CD8-positive, alpha-beta memory T cell (primary cell): Measurements from ENCODE around the gene TRIP4. TPM values are rescaled to one million over a fixed set of nuclear protein-coding genes. Genes with fewer than 3 reads are reported as not detected.
"Not testable (repeated sequence)": the region's sequence is repeated elsewhere in the genome, so short reads cannot be mapped to it uniquely, and the experiment has no call there.

Source experiments
- CTCF ChIA-PET: fragments of 350-600 bp; sonication (Branson Sonifier 250); formaldehyde crosslinking; loops from one replicate; lab custom pipeline; 2021; ENCODE audit warnings: antibody characterized with exemption; lab: Charles Lee
- POLR2A ChIA-PET: fragments of 350-600 bp; sonication (Branson Sonifier 250); formaldehyde crosslinking; loops from one replicate; lab custom pipeline; 2021; ENCODE audit warnings: antibody characterized with exemption; lab: Charles Lee
- DNase-seq, 5 donors: peaks; one replicate each; pipeline versions ENCODE4 v3.0.0 to v3.0.0-alpha.2; 2020 to 2022; ENCODE audit warnings: mixed read lengths in 1 of 5
- H3K27ac ChIP-seq: one replicate; pipeline ENCODE4 v1.7.0; 2013; ENCODE audit warnings: low read depth, mild to moderate bottlenecking, low read length, moderate library complexity
- H3K27me3 ChIP-seq: 2 replicates; pipeline ENCODE4 v1.7.0; 2013; ENCODE audit warnings: low read length, mild to moderate bottlenecking; ENCODE audit not compliant: insufficient read depth, poor library complexity, severe bottlenecking
- H3K36me3 ChIP-seq: 2 replicates; pipeline ENCODE4 v1.7.0; 2013; ENCODE audit warnings: mild to moderate bottlenecking, low read length, moderate library complexity; ENCODE audit not compliant: insufficient read depth
- H3K4me1 ChIP-seq: 2 replicates; pipeline ENCODE4 v1.7.0; 2013; ENCODE audit warnings: mild to moderate bottlenecking, low read length, moderate library complexity; ENCODE audit not compliant: insufficient read depth
- H3K4me3 ChIP-seq: 2 replicates; pipeline ENCODE4 v1.7.0; 2013; ENCODE audit warnings: mild to moderate bottlenecking, low read length
- H3K9me3 ChIP-seq: 2 replicates; pipeline ENCODE4 v1.7.0; 2013; ENCODE audit warnings: mild to moderate bottlenecking, low read length
- H3K27ac Mint-ChIP-seq, 8 donors: one replicate each; pipeline ENCODE4 v1.8.0; 2020 to 2021; ENCODE audit warnings: mixed read lengths in 8 of 8, mild to moderate bottlenecking in 6 of 8, inconsistent platforms in 3 of 8, moderate library complexity in 3 of 8
- H3K27me3 Mint-ChIP-seq, 2 donors: one replicate each; pipeline ENCODE4 v1.8.0; 2020 to 2021; ENCODE audit warnings: mixed read lengths in 2 of 2, mild to moderate bottlenecking in 1 of 2, moderate library complexity in 1 of 2
- H3K36me3 Mint-ChIP-seq, 3 donors: one replicate each; pipeline ENCODE4 v1.8.0; 2020 to 2021; ENCODE audit warnings: mixed read lengths in 3 of 3, inconsistent platforms in 1 of 3, mild to moderate bottlenecking in 1 of 3
- H3K4me1 Mint-ChIP-seq, 3 donors: one replicate each; pipeline ENCODE4 v1.8.0; 2020 to 2021; ENCODE audit warnings: mixed read lengths in 3 of 3, inconsistent platforms in 1 of 3, mild to moderate bottlenecking in 1 of 3
- H3K4me3 Mint-ChIP-seq, 7 donors: one replicate each; pipeline ENCODE4 v1.8.0; 2020 to 2021; ENCODE audit warnings: mixed read lengths in 7 of 7, mild to moderate bottlenecking in 6 of 7, moderate library complexity in 4 of 7, inconsistent platforms in 2 of 7
- H3K9me3 Mint-ChIP-seq, 5 donors: one replicate each; pipeline ENCODE4 v1.8.0; 2020 to 2022; ENCODE audit warnings: mixed read lengths in 5 of 5, mild to moderate bottlenecking in 3 of 5, moderate library complexity in 2 of 5, inconsistent platforms in 1 of 5
- polyA plus RNA-seq: library from polyadenylated mRNA; unstranded; fragments of 300-500 nt; fragmentation: Illumina TruSeq; gene quantifications from one replicate; pipeline ENCODE4 v1.2.3, GENCODE V29; 2021
- total RNA-seq, 2 experiments: library from RNA; stranded (reverse); gene quantifications; one replicate each; pipeline ENCODE4 v1.2.3, GENCODE V29; 2021

TRIP4 gene
- total and polyA plus RNA-seq, 3 experiments from 2014 or later, result 25.1 to 31.9 (median 26.2) TPM

DNA sequence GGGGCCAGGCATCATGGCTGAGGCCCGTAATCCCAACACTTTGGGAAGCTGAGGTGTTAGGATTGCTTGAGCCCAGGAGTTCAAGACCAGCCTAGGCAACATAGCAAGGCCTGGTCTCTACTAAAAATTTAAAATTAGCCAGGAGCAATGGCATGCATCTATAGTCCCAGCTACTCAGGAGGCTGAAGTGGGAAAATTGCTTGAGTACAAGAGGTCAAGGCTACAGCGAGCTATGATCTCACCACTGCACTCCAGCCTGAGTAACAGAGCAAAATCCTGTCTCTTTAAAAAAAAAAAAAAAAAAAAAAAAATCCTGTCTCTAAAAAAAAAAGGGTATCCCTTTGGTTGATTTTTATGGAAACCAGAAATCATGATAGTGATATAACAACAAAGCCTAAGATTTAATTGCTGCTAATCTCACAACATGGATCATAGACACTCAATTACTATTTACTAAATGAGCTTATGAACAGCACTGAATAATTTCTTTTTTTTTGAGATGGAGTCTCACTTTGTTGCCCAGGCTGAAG, 18.5 kb upstream of the TRIP4 start:
- Mint-ChIP-seq H3K27me3 (no peaks in the 10 kb centered on the region), H3K36me3 (no peaks in the 10 kb centered on the region), H3K4me3 (no peak overlapping the region), H3K4me1 (peaks cover 2 to 11% (median 9%) of the 10 kb centered on the region in 3 donors), H3K9me3 (no peaks in the 10 kb centered on the region), H3K27ac (peak overlapping the region in 1 of 8 donors; percentile 38)
- Histone ChIP-seq H3K36me3 (no peaks in the 10 kb centered on the region), H3K9me3 (no peaks in the 10 kb centered on the region), H3K27ac (no peak overlapping the region), H3K4me1 (no peaks in the 10 kb centered on the region), H3K27me3 (no peaks in the 10 kb centered on the region), H3K4me3 (no peak overlapping the region)
- CTCF ChIA-PET, result interaction anchor here (0.7 kb wide), 2 partner anchors 259 to 262 kb away, joined by 3 to 5 read pairs; no protein-coding TSS in a partner anchor
- no peak for DNase-seq
- POLR2A ChIA-PET, result interaction anchor here (0.7 kb wide), 1 partner anchor 246 kb away, joined by 8 read pairs; no protein-coding TSS in a partner anchor

GRCh38 chr15:64371383-64371782, 16.3 kb upstream of the TRIP4 start:
- H3K27me3 ChIP-seq, H3K27me3 Mint-ChIP-seq, H3K27ac ChIP-seq, POLR2A ChIA-PET, H3K4me1 ChIP-seq, CTCF ChIA-PET, H3K9me3 Mint-ChIP-seq, H3K9me3 ChIP-seq, H3K36me3 ChIP-seq, H3K4me3 ChIP-seq, H3K4me3 Mint-ChIP-seq, H3K27ac Mint-ChIP-seq, H3K36me3 Mint-ChIP-seq, DNase-seq: not testable (repeated sequence)
- peaks cover 2 to 11% (median 9%) of the 10 kb centered on the region in 3 donors for H3K4me1 Mint-ChIP-seq

DNA sequence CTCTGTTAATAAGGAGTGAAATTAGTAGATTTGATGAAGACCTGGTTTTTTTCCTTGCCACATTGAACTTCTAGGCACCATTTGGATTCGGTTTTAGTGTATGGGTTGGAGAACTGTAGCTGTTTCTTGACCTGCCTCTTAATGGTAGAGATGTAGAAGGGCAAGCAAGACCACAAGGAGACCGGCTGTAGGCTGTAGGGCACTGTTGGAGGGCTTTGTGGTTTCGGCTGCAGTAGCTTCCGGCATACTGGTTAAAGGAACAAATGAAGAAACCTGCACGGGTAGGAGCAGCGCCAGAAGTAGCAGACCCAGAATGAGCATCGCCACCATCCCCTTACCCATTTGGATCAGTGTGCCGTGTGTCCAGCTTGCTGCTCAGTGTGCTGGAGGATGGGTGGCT, 14.3 kb upstream of the TRIP4 start:
- Histone ChIP-seq H3K4me3 (no peak overlapping the region), H3K9me3 (no peaks in the 10 kb centered on the region), H3K27ac (no peak overlapping the region), H3K36me3 (no peaks in the 10 kb centered on the region), H3K27me3 (no peaks in the 10 kb centered on the region), H3K4me1 (no peaks in the 10 kb centered on the region)
- peaks cover 2 to 11% (median 9%) of the 10 kb centered on the region in 3 donors for H3K4me1 Mint-ChIP-seq
- no peaks in the 10 kb centered on the region for H3K9me3 Mint-ChIP-seq
- H3K4me3 Mint-ChIP-seq, result peak overlapping the region in 5 of 7 donors; percentile 46 to 76 (median 68)
- no peaks in the 10 kb centered on the region for H3K27me3 Mint-ChIP-seq
- ChIA-PET CTCF (interaction anchor here (0.6 kb wide), 1 partner anchor 167 kb away, joined by 5 read pairs; no protein-coding TSS in a partner anchor), POLR2A (no interaction called here)
- DNase-seq, result no peak
- peak overlapping the region in 5 of 8 donors; percentile 18 to 86 (median 57) for H3K27ac Mint-ChIP-seq
- no peaks in the 10 kb centered on the region for H3K36me3 Mint-ChIP-seq

DNA sequence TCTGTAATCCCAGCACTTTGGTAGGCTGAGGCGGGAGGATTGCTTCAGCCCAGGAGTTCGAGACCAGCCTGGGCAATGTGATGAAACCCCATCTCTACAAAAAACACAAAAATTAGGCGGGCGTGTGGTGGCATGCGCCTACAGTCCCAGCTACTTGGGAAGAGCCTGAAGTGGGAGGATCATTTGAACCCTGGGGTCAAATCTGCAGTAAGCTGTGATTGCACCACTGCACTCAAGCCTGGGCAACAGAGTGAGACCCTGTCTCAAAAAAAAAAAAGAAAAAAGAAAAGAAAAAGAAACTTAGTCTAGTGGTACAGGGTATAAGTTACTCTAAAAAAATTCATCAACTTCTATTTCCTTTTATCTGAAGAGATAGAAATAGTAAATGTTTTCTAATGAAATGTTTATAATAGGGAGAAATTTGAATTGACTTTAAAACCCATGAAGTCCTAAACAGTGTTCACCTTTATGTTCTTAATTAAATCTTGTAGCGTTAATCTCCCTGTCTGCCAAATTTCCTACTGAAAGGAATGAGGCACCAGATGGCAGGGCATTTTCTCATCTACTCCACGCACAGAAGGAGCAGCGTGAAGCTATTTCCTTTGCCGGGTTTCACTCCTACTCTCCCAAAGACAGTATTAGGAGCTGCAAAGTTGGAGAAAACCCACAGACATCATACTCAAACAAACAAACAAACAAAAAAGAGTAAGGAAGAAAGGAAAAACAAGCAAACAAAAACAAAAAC, 8.2 kb upstream of the TRIP4 start:
- H3K4me3 Mint-ChIP-seq, result peak overlapping the region; percentile 48 to 86 (median 59)
- H3K27ac ChIP-seq, result no peak overlapping the region
- H3K4me1 ChIP-seq, result peaks cover 6% of the 10 kb centered on the region
- peaks cover 16 to 25% (median 18%) of the 10 kb centered on the region in 3 donors for H3K4me1 Mint-ChIP-seq
- H3K9me3 Mint-ChIP-seq, result no peaks in the 10 kb centered on the region
- POLR2A ChIA-PET, result no interaction called here
- no peaks in the 10 kb centered on the region for H3K27me3 ChIP-seq
- H3K36me3 ChIP-seq, result no peaks in the 10 kb centered on the region
- H3K27me3 Mint-ChIP-seq, result peaks cover 0 to 1% of the 10 kb centered on the region in 2 donors
- peak overlapping the region in 3 of 8 donors; percentile 17 to 70 (median 43) for H3K27ac Mint-ChIP-seq
- no peak overlapping the region for H3K4me3 ChIP-seq
- DNase-seq, result no peak
- peaks cover 0 to 3% (median 0%) of the 10 kb centered on the region in 3 donors for H3K36me3 Mint-ChIP-seq
- CTCF ChIA-PET, result no interaction called here
- H3K9me3 ChIP-seq, result no peaks in the 10 kb centered on the region

DNA sequence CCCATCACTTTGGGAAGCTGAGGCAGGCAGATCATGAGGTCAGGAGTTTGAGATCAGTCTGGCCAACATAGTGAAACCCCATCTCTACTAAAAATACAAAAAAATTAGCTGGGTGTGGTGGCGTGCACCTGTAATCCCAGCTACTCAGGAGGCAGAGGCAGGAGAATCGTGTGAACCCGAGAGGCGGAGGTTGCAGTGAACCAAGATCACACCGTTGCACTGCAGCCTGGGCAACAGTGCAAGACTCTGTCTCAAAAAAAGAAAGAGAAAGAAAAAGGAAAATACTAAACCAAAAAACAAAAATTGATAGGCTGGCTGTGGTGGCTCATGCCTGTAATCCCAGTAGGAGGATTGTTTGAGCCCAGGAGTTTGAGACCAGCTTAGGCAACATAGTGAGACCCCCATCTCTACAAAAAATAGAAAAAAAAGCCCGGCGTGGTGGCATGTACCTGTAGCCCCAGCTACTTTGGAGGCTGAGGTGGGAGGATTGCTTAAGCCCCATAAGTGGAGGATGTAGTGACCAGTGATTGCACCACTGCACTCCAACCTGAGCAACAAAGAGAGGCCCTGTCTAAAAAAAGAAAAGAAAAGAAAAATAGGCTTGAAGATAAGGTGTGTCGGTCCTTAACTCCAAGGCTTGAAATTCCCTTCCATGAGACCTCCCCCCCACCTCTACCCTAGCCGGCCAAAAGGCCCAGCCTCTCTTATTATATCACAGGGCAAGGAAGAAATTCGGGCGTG, 7.3 kb upstream of the TRIP4 start:
- H3K9me3 Mint-ChIP-seq, H3K27me3 Mint-ChIP-seq, H3K27me3 ChIP-seq, POLR2A ChIA-PET, H3K36me3 Mint-ChIP-seq, H3K27ac Mint-ChIP-seq, H3K36me3 ChIP-seq, DNase-seq, CTCF ChIA-PET, H3K4me1 ChIP-seq, H3K9me3 ChIP-seq: not testable (repeated sequence)
- peak overlapping the region; percentile 71 for H3K27ac ChIP-seq
- peaks cover 16 to 25% (median 18%) of the 10 kb centered on the region in 3 donors for H3K4me1 Mint-ChIP-seq
- peak overlapping the region; percentile 57 for H3K4me3 ChIP-seq
- peak overlapping the region; percentile 86 to 98 (median 93) for H3K4me3 Mint-ChIP-seq

GRCh38 chr15:64381000-64381751, 6.5 kb upstream of the TRIP4 start, which contains the start of gene PCLAF:
Gene PCLAF, minus strand, starts transcription at chr15:64381441. Its CDS starts 70 bp downstream, at chr15:64381371.
- Histone ChIP-seq H3K9me3 (no peaks in the 10 kb centered on the region), H3K27ac (peak within 1 kb of the TSS; percentile 71), H3K4me1 (peaks cover 6% of the 10 kb centered on the region), H3K27me3 (no peaks in the 10 kb centered on the region), H3K4me3 (peak within 1 kb of the TSS; percentile 57), H3K36me3 (no peaks in the 10 kb centered on the region)
- peaks cover 0 to 3% (median 0%) of the 10 kb centered on the region in 3 donors for H3K36me3 Mint-ChIP-seq
- DNase-seq, result peak; percentile 86 to 93 (median 89)
- no peaks in the 10 kb centered on the region for H3K9me3 Mint-ChIP-seq
- peaks cover 16 to 25% (median 18%) of the 10 kb centered on the region in 3 donors for H3K4me1 Mint-ChIP-seq
- peak within 1 kb of the TSS; percentile 86 to 98 (median 93) for H3K4me3 Mint-ChIP-seq
- CTCF ChIA-PET, result interaction anchor here (0.9 kb wide), 1 partner anchor 19 kb away, joined by 3 read pairs; no protein-coding TSS in a partner anchor
- POLR2A ChIA-PET, result no interaction called here
- peaks cover 0 to 1% of the 10 kb centered on the region in 2 donors for H3K27me3 Mint-ChIP-seq
- peak within 1 kb of the TSS; percentile 1 to 83 (median 69) for H3K27ac Mint-ChIP-seq

GRCh38 chr15:64383760-64384159, 3.9 kb upstream of the TRIP4 start:
- H3K4me3 Mint-ChIP-seq, result peak overlapping the region in 1 of 7 donors; percentile 46
- Histone ChIP-seq H3K4me1 (peaks cover 19% of the 10 kb centered on the region), H3K36me3 (no peaks in the 10 kb centered on the region), H3K9me3 (no peaks in the 10 kb centered on the region), H3K27ac (no peak overlapping the region), H3K4me3 (no peak overlapping the region), H3K27me3 (no peaks in the 10 kb centered on the region)
- POLR2A ChIA-PET, result no interaction called here
- H3K36me3 Mint-ChIP-seq, result peaks cover 0 to 8% (median 2%) of the 10 kb centered on the region in 3 donors
- H3K27ac Mint-ChIP-seq, result no peak overlapping the region
- H3K27me3 Mint-ChIP-seq, result peaks cover 0 to 1% of the 10 kb centered on the region in 2 donors
- peaks cover 26 to 38% (median 30%) of the 10 kb centered on the region in 3 donors for H3K4me1 Mint-ChIP-seq
- no peak for DNase-seq
- no peaks in the 10 kb centered on the region for H3K9me3 Mint-ChIP-seq
- CTCF ChIA-PET, result no interaction called here
